IPS DF 4.7 (cell line): ENCODE measurements around the gene CELA3A.
"Not testable (repeated sequence)": the region's sequence is repeated elsewhere in the genome, so short reads cannot be mapped to it uniquely, and the experiment has no call there.

Experiments used
- DNase-seq: peaks from one replicate; pipeline ENCODE4 v3.0.0-alpha.2; 2013; ENCODE audit warnings: low spot score; ENCODE audit errors: extremely low read depth

The CELA3A gene

GRCh38 chr1:22018583-22019559 is 17.4 kb downstream of the CELA3A start:
- no peak for DNase-seq

- no peak for DNase-seq
These were observed 19.6 kb downstream of the CELA3A start for GRCh38 chr1:22021061-22021460.

GRCh38 chr1:22024485-22025367 is 23.3 kb downstream of the CELA3A start:
- no peak for DNase-seq

- DNase-seq = no peak
These were observed 24.1 kb downstream of the CELA3A start for GRCh38 chr1:22025368-22026155.

GRCh38 chr1:22026924-22027289 is 25.4 kb downstream of the CELA3A start:
- no peak for DNase-seq

- no peak for DNase-seq
These were observed 28.6 kb downstream of the CELA3A start for GRCh38 chr1:22030057-22030456.

- no peak for DNase-seq
These were observed 29.0 kb downstream of the CELA3A start for GRCh38 chr1:22030473-22030872.

GRCh38 chr1:22031214-22031962 is 29.9 kb downstream of the CELA3A start:
- DNase-seq = no peak

GRCh38 chr1:22034834-22035233 is 33.4 kb downstream of the CELA3A start:
- not testable (repeated sequence) for DNase-seq

- DNase-seq = no peak
These were observed 36.1 kb downstream of the CELA3A start for GRCh38 chr1:22037520-22037919.

- no peak for DNase-seq
These were observed 36.6 kb downstream of the CELA3A start for GRCh38 chr1:22038036-22038435.

GRCh38 chr1:22039594-22040285 is 38.3 kb downstream of the CELA3A start:
- DNase-seq = no peak

GRCh38 chr1:22040286-22040623 is 38.8 kb downstream of the CELA3A start:
- DNase-seq = no peak

GRCh38 chr1:22041505-22041904 is 40.0 kb downstream of the CELA3A start:
- DNase-seq = no peak

GRCh38 chr1:22043198-22043769 is 41.8 kb downstream of the CELA3A start:
- DNase-seq = no peak

- DNase-seq = no peak
These were observed 43.4 kb downstream of the CELA3A start for GRCh38 chr1:22044690-22045420.

- DNase-seq = no peak
These were observed 44.3 kb downstream of the CELA3A start for GRCh38 chr1:22045604-22046228.

GRCh38 chr1:22048351-22049192 is 47.1 kb downstream of the CELA3A start:
- no peak for DNase-seq
